ENCODE results near the gene OR51L1. TPM values are rescaled to one million over a fixed set of nuclear protein-coding genes. Genes with fewer than 3 reads are reported as not detected.

Gene OR51L1
- total RNA-seq, 1 donor from 2014 or later = not detected

DNA sequence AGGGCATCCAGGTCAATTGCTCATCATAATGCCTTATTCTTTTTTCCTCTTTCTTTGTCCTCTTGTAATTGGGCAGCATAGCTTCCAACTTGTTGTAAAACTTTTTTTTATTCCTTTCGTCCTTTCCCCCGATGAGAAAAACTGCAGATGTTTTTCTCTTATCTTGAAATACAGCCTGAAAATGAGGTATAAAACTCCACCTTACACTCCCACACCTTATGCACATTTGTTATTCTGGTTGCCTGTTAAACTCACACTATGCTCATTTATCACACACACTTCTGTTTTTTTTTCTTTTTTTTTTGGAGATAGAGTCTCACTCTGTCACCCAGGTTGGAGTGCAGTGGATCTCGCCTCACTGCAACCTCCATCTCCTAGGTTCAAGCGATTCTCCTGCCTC, 37.3 kb upstream of the OR51L1 start:
- Histone ChIP-seq H3K4me2 (ENCODE audit: low read length) (no peak overlapping the region), H3K27me3 (ENCODE audit: insufficient read depth, low read length) (no peaks in the 10 kb centered on the region), H3K4me3 (ENCODE audit: insufficient read depth, low read depth, low read length) (no peak overlapping the region), H3K4me1 (ENCODE audit: insufficient read depth, low read length) (no peaks in the 10 kb centered on the region), H3K36me3 (ENCODE audit: insufficient read depth, low read length) (no peaks in the 10 kb centered on the region), H4K20me1 (ENCODE audit: insufficient read depth, low read length) (no peaks in the 10 kb centered on the region), H2AFZ (ENCODE audit: low read depth, low read length) (no peak overlapping the region), H3K79me2 (ENCODE audit: insufficient read depth, low read length) (no peaks in the 10 kb centered on the region), H3K27ac (ENCODE audit: low read depth, low read length) (no peak overlapping the region), H3K9me3 (ENCODE audit: insufficient read depth, low read depth, low read length) (no peaks in the 10 kb centered on the region), H3K9ac (ENCODE audit: low read length) (no peak overlapping the region)
- TF ChIP-seq CTCF (IDR thresholded peaks at IDR 0.05; ENCODE audit: insufficient read depth, low read depth, low read length) = no peak
- TF ChIP-seq EZH2 (IDR thresholded peaks at IDR 0.05; ENCODE audit: insufficient read depth, low read length) = no peak
- Mint-ChIP-seq H3K36me3 (ENCODE audit: low read depth, unreplicated experiment) (no peaks in the 10 kb centered on the region), H3K27ac (ENCODE audit: unreplicated experiment) (no peak overlapping the region), H3K4me3 (ENCODE audit: unreplicated experiment) (no peak overlapping the region), H3K9me3 (ENCODE audit: unreplicated experiment) (no peaks in the 10 kb centered on the region), H3K4me1 (ENCODE audit: low read depth, unreplicated experiment) (no peaks in the 10 kb centered on the region), H3K27me3 (ENCODE audit: low read depth, unreplicated experiment) (no peaks in the 10 kb centered on the region)
- DNase-seq (ENCODE audit: low read depth) = no peak
- no peak for FAIRE-seq

GRCh38 chr11:4960877-4961276, 33.8 kb upstream of the OR51L1 start:
- Histone ChIP-seq H3K4me1 (ENCODE audit: insufficient read depth, low read length) (no peaks in the 10 kb centered on the region), H3K4me3 (ENCODE audit: insufficient read depth, low read depth, low read length) (no peak overlapping the region), H3K9me3 (ENCODE audit: insufficient read depth, low read depth, low read length) (no peaks in the 10 kb centered on the region), H3K9ac (ENCODE audit: low read length) (no peak overlapping the region), H2AFZ (ENCODE audit: low read depth, low read length) (no peak overlapping the region), H3K27ac (ENCODE audit: low read depth, low read length) (no peak overlapping the region), H3K79me2 (ENCODE audit: insufficient read depth, low read length) (no peaks in the 10 kb centered on the region), H4K20me1 (ENCODE audit: insufficient read depth, low read length) (no peaks in the 10 kb centered on the region), H3K27me3 (ENCODE audit: insufficient read depth, low read length) (no peaks in the 10 kb centered on the region), H3K36me3 (ENCODE audit: insufficient read depth, low read length) (no peaks in the 10 kb centered on the region), H3K4me2 (ENCODE audit: low read length) (no peak overlapping the region)
- DNase-seq (ENCODE audit: low read depth) = no peak
- FAIRE-seq = no peak
- H3K4me3 Mint-ChIP-seq (ENCODE audit: unreplicated experiment) = no peak overlapping the region
- TF ChIP-seq CTCF (IDR thresholded peaks at IDR 0.05; ENCODE audit: insufficient read depth, low read depth, low read length) = no peak
- TF ChIP-seq EZH2 (IDR thresholded peaks at IDR 0.05; ENCODE audit: insufficient read depth, low read length) = no peak
- no peak overlapping the region for H3K27ac Mint-ChIP-seq (ENCODE audit: unreplicated experiment)
- H3K27me3 Mint-ChIP-seq (ENCODE audit: low read depth, unreplicated experiment) = no peaks in the 10 kb centered on the region
- H3K9me3 Mint-ChIP-seq (ENCODE audit: unreplicated experiment) = no peaks in the 10 kb centered on the region
- no peaks in the 10 kb centered on the region for H3K4me1 Mint-ChIP-seq (ENCODE audit: low read depth, unreplicated experiment)
- no peaks in the 10 kb centered on the region for H3K36me3 Mint-ChIP-seq (ENCODE audit: low read depth, unreplicated experiment)

- FAIRE-seq = no peak
- H3K9me3 Mint-ChIP-seq (ENCODE audit: unreplicated experiment) = no peaks in the 10 kb centered on the region
- Histone ChIP-seq H3K9me3 (ENCODE audit: insufficient read depth, low read depth, low read length) (no peaks in the 10 kb centered on the region), H3K27ac (ENCODE audit: low read depth, low read length) (no peak overlapping the region), H3K79me2 (ENCODE audit: insufficient read depth, low read length) (no peaks in the 10 kb centered on the region), H3K4me1 (ENCODE audit: insufficient read depth, low read length) (no peaks in the 10 kb centered on the region), H3K4me3 (ENCODE audit: insufficient read depth, low read depth, low read length) (no peak overlapping the region), H2AFZ (ENCODE audit: low read depth, low read length) (no peak overlapping the region), H3K27me3 (ENCODE audit: insufficient read depth, low read length) (no peaks in the 10 kb centered on the region), H3K9ac (ENCODE audit: low read length) (no peak overlapping the region), H3K36me3 (ENCODE audit: insufficient read depth, low read length) (no peaks in the 10 kb centered on the region), H4K20me1 (ENCODE audit: insufficient read depth, low read length) (no peaks in the 10 kb centered on the region), H3K4me2 (ENCODE audit: low read length) (no peak overlapping the region)
- H3K27ac Mint-ChIP-seq (ENCODE audit: unreplicated experiment) = no peak overlapping the region
- no peaks in the 10 kb centered on the region for H3K4me1 Mint-ChIP-seq (ENCODE audit: low read depth, unreplicated experiment)
- no peaks in the 10 kb centered on the region for H3K36me3 Mint-ChIP-seq (ENCODE audit: low read depth, unreplicated experiment)
- H3K27me3 Mint-ChIP-seq (ENCODE audit: low read depth, unreplicated experiment) = no peaks in the 10 kb centered on the region
- TF ChIP-seq EZH2 (IDR thresholded peaks at IDR 0.05; ENCODE audit: insufficient read depth, low read length) (no peak), CTCF (IDR thresholded peaks at IDR 0.05; ENCODE audit: insufficient read depth, low read depth, low read length) (no peak)
- H3K4me3 Mint-ChIP-seq (ENCODE audit: unreplicated experiment) = no peak overlapping the region
- no peak for DNase-seq (ENCODE audit: low read depth)
These were observed 31.8 kb upstream of the OR51L1 start for GRCh38 chr11:4962816-4963215.
